Ishikawa (cell line): ENCODE measurements around the gene AEBP1.
A peak's percentile ranks its signal among the peaks of the same experiment; 100 is the strongest.

Experiments
- CEBPB ChIP-seq: IDR thresholded peaks from 2 replicates; pipeline ENCODE4 v1.6.1; 2012
- CREB1 ChIP-seq: IDR thresholded peaks from 2 replicates; pipeline ENCODE4 v1.6.1; 2012; ENCODE audit warnings: low read depth
- EGR1 ChIP-seq: IDR thresholded peaks from 2 replicates; pipeline ENCODE4 v1.6.1; 2012
- EP300 ChIP-seq: IDR thresholded peaks from 2 replicates; pipeline ENCODE4 v1.6.1; 2012; ENCODE audit warnings: borderline replicate concordance
- FOXM1 ChIP-seq: IDR thresholded peaks from 2 replicates; pipeline ENCODE4 v1.6.1; 2012; ENCODE audit warnings: low read depth, borderline replicate concordance
- MAX ChIP-seq: IDR thresholded peaks from 2 replicates; pipeline ENCODE4 v1.6.1; 2012
- NFIC ChIP-seq: IDR thresholded peaks from 2 replicates; pipeline ENCODE4 v1.6.1; 2012
- RAD21 ChIP-seq: IDR thresholded peaks from 2 replicates; pipeline ENCODE4 v1.6.1; 2012; ENCODE audit warnings: low read depth
- REST ChIP-seq: IDR thresholded peaks from 2 replicates; pipeline ENCODE4 v1.6.1; 2012; ENCODE audit warnings: low read depth, mild to moderate bottlenecking
- TAF1 ChIP-seq: IDR thresholded peaks from 2 replicates; pipeline ENCODE4 v1.6.1; 2012; ENCODE audit warnings: low read depth, mild to moderate bottlenecking
- TCF12 ChIP-seq: IDR thresholded peaks from 2 replicates; pipeline ENCODE4 v1.6.1; 2012; ENCODE audit warnings: low read depth
- TEAD4 ChIP-seq: IDR thresholded peaks from 2 replicates; pipeline ENCODE4 v1.6.1; 2012
- USF1 ChIP-seq: IDR thresholded peaks from 2 replicates; pipeline ENCODE4 v1.6.1; 2012
- YY1 ChIP-seq: IDR thresholded peaks from 2 replicates; pipeline ENCODE4 v1.6.1; 2012; ENCODE audit warnings: low read depth
- ZBTB7A ChIP-seq: IDR thresholded peaks from 2 replicates; pipeline ENCODE4 v1.6.1; 2012; ENCODE audit warnings: low read depth

The AEBP1 gene

GRCh38 chr7:44072364-44073231, 31.5 kb upstream of the AEBP1 start:
- TF ChIP-seq NFIC: peak; percentile 35; the same call in 1 of the 2 replicates
- TF ChIP-seq USF1: no peak
- TF ChIP-seq REST: no peak
- no peak for TF ChIP-seq TAF1
- peak; percentile 69 for TF ChIP-seq RAD21

GRCh38 chr7:44073664-44074348, 30.3 kb upstream of the AEBP1 start:
- peak; percentile 63 for TF ChIP-seq TCF12
- peak; percentile 13; the same call in 1 of the 2 replicates for TF ChIP-seq RAD21
- no peak; the same call in 1 of the 2 replicates for TF ChIP-seq TAF1
- TF ChIP-seq MAX: peak; percentile 15
- TF ChIP-seq NFIC: peak; percentile 87
- peak; percentile 42; the same call in 1 of the 2 replicates for TF ChIP-seq EP300
- peak; percentile 12; the same call in 1 of the 2 replicates for TF ChIP-seq TEAD4
- no peak; the same call in 1 of the 2 replicates for TF ChIP-seq CREB1

GRCh38 chr7:44074349-44074695, 29.8 kb upstream of the AEBP1 start:
- no peak for TF ChIP-seq EP300
- no peak for TF ChIP-seq TEAD4
- TF ChIP-seq USF1: no peak
- TF ChIP-seq CEBPB: no peak
- no peak for TF ChIP-seq TAF1
- TF ChIP-seq TCF12: no peak
- no peak for TF ChIP-seq CREB1
- no peak for TF ChIP-seq RAD21
- no peak; the same call in 1 of the 2 replicates for TF ChIP-seq ZBTB7A
- TF ChIP-seq EGR1: no peak

GRCh38 chr7:44075296-44076075, 28.7 kb upstream of the AEBP1 start:
- no peak for TF ChIP-seq TEAD4
- TF ChIP-seq EP300: no peak
- no peak for TF ChIP-seq EGR1
- no peak for TF ChIP-seq TAF1
- TF ChIP-seq ZBTB7A: no peak
- TF ChIP-seq REST: no peak
- TF ChIP-seq USF1: no peak
- TF ChIP-seq NFIC: no peak
- TF ChIP-seq CREB1: no peak
- TF ChIP-seq CEBPB: no peak
- TF ChIP-seq YY1: no peak
- TF ChIP-seq TCF12: no peak
- no peak for TF ChIP-seq RAD21
- no peak for TF ChIP-seq FOXM1
